Renal cortical epithelial cell (primary cell): Measurements from ENCODE around the gene FOXO1. TPM values are rescaled to one million over a fixed set of nuclear protein-coding genes. Genes with fewer than 3 reads are reported as not detected.

ENCODE experiments used
- DNase-seq: peaks from one replicate; pipeline ENCODE4 v3.0.0-alpha.2; 2011; ENCODE audit warnings: low read depth
- total RNA-seq: library from RNA; depleted of rRNA; stranded (reverse); fragments of >200 nt; gene quantifications from 2 replicates; pipeline ENCODE4 v1.2.3, GENCODE V29; 2014

The FOXO1 gene
- total RNA-seq, 1 donor from 2014 or later: 28.7 TPM

DNA sequence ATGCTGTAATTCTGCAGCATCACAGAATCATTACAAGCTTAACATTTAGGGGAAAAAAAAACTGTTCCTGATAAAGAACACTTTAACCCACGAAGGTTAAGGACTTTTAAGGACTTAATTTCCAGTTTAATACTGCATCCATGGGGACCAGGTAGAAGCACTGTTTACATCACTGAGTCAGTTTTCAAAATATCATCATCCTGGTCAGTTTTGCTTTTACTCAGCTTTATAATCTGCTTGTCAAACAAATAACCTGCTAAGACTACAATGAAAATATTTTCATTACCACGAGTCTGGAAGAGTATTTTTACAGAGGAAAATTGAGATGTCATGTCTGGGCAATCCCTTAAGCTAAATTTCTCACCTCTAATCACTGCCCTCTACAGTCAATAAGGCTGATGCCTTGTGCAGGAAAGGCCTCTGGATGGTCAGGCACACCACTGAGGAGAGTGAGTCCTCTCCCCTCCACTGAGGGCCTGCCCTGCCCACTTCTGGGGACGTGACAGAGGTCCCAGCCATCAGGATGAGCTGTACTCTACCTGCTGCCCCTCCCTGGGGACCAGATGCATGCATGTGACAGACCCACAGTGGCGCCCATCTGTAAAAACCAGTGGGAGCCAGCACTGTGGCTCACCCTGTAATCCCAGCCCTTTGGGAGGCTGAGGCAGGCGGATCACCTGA is 31.0 kb downstream of the FOXO1 start:
- DNase-seq: no peak

DNA sequence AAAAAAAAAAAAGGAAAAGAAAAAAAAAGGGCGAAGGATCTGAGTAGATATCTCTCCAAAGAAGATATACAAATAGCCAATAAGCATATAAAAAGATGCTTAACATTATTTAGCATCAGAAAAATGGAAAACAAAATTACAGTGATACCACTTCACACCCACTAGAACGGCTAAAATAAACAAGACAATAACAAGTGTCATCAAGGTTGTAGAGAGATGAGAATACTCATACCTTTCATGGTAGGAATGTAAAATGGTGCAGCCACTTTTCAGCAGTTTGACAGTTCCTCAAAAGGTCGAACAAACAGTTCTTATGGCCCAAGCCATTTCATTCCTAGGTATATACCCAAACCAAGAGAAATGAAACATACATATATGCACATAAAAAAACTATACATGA is 33.5 kb downstream of the FOXO1 start:
- DNase-seq: no peak

DNA sequence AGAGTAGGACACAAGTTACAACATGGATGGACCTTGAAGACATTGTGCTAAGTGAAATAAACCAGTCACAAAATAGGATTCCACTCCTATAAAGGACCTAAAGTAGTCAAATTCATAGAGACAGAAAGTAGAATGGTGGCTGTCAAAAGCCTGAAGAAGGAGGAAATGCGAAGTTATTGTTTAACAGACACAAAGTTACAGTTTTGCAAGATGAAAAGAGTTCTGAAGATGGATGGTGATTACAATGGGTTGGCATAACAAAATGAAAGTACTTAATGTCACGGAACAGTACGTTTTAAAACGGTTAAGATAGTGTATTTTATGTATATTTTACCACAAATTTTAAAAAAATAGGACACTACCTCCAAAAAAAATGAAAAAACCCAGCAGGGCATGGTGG is 34.8 kb downstream of the FOXO1 start:
- peak; percentile 32 for DNase-seq

DNA sequence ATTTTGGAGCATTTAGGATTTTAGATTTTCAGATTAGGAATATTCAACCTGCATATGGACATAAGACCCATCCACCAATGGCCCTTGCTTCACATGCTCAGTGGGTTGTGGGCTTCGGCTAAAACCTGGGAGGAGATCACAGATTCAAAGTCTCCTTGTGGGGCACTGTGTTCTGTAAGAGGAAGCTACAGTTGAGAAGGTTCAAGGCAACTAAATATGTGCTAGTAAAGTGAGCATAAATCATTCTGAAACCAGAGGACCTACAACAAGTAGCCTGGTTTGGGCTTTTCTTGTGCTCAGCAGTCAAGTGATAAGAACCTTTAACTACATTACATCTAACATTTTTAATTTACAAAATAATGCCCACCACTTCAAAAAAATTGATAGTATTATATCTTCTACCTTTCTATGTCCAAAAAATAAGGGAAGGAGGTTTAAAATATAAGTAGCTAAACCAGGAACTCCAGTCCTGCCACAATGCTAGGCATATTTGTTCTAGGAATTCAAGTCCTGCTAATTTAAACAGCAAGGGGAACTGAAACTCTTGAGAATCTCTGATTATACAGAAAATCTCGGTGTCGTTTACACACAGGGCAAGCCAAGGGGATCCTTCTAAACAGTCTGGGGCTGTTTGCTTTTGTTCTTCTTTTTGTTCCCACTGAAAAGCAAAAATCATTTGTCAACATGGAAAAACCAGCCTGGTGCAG is 36.6 kb downstream of the FOXO1 start:
- no peak for DNase-seq

DNA sequence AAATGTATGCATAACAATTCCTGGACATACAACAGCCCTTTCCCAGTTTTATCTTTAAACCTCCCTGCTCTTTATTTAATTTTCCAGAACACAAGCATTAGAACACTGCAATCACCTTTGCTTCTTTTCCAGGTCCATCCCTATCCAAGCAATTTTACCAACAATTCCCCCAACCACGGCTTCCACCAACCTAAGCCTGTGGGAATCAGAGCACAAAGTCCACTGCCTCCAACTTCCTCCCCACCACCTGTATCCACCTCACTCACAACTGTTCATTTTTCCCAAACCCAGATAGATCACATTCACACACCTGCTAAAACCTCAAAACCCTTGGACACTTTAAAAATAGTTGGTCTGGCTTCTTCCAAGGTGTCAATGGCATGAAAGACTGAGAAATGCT is 39.5 kb downstream of the FOXO1 start:
- DNase-seq: no peak

DNA sequence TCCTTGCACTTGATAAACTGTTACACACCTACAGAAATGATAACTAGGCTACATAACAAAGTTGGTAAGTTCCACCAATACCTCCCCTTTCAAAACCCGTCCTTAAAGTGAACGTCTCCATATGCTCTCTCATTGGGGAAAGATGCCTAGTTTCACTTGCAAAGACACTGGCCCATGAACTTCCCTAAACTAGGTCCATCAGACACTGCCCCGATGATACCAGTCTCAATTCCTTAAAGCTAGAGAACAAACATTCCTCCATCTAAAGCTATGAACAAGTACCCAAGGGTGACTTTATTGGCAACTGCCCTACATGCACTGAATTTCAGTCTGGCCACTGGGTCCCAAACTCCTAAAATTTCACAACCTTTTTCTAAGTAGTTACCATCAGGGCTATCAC is 39.9 kb downstream of the FOXO1 start:
- no peak for DNase-seq

DNA sequence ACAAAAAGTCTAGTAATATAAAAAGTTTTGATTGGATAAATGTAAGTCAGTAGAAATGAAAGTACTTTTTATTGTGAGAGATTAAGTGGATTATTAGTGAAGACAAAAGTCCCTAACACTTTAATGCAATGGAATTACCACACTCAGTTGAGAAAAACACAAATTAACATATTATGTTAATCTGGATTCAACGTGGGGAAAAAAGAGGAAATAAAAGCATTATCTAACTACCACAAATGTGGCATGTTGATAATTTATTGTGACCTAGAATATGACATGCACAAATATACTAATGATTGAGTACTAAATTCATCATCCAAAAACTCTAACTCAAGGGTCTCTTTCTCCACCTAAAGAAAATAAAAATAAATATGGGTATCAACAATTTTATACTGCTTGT is 41.5 kb downstream of the FOXO1 start:
- no peak for DNase-seq

DNA sequence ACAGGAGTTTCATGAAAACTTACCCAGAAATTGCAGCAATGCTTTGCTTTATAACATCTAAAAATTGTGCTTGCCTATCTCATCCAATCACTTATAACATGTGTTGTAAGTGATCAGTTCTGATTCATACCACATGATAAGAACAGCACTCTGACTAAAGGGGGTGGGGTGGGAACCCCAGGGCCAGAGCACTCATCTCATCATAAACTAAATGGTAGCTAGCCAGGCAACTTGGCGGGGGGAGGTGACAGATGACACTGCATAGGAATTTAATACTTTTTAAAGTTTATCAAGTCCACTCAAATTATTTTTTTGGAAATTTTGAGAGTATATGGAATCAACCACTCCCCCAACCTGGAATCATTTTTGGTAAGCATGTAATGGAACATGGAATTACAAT is 42.1 kb downstream of the FOXO1 start:
- DNase-seq: no peak

DNA sequence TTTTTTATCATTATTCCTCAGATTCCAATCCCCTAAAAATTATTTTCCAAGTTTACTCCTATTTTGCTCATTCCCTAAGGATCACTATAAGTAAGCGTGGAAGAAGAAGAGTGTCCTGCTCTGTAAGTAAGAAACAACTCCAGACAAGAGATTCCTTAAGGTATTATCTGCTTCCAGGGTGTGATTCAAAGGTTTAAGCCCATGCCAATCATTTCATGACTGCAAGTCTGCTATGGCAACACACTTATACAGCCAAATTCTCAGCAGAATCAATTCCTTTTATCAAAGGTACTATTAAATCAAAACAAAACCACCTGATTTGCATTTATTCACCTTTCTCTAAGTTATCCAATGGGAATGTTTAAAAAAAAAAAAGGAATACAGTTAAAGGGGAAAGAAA is 43.7 kb downstream of the FOXO1 start:
- no peak for DNase-seq

DNA sequence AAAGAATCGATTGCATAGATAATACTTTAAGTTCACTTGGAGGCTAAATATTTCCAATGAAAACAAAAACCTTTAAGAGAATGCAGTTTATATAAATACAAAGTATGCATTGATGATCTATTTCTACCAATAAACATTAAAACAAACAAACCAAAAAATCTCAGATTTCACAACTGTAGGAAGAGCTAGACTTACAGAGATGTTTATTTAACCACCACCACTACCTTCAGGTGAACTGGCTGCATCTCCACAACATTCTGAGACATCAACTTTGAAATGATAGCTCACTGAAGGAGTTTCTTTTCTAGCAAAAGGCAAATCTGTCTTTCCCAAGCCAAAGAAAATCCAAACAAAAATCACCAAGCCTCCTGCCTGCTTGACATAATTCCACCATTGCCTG is 44.2 kb downstream of the FOXO1 start:
- no peak for DNase-seq

DNA sequence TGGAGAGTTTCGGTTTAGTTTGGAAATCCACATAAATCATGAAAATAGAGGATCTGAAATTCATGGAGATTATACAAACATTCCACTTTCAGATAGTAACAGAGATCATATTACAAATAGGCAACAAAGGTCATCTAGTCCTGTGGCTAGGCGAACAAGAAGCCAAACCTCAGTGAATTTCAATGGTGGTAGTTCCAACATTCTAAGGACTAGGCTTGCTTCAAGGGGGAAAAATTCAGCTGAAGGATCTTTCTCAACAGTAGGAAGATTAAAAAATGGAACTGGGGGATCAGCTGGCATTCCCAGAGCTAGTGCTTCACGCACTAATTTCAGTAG is 47.0 kb downstream of the FOXO1 start:
- DNase-seq: no peak

DNA sequence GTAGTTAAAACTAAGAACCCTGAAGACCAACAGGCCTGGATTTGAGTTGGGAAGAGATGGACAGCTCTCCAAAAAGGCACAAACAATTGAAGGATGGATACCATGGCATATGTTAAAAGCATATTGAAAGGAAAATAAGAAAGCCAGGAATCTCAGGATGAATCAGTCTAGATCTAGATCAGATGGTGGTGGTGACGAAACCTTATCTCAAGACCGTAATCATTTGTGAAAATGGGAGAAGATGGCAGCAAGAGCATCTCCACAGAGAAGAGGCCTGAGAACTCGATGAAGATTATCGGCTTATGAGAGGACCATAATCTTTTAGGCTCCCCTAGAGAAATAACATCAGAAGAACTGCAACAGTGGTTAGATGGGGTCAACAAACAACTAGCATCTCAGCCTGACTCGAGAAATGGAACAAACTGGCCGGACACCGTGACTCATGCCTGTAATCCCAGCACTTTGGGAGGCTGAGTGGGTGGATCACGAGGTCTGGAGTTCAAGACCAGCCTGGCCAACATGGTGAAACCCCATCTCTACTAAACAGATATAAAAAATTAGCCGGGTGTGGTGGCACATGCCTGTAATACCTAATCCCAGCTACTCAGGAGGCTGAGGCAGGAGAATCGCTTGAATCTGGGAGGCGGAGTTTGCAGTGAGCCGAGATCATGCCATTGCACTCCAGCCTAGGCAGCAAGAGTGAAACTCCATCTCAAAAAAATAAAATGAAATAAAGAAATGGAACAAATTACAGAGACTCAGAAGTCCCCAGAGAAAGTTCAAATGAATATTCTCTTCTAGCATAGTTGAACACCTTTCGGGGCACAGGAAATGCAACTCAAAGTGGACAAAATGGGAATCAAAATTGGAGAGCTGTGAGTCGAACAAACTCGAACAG is 47.6 kb downstream of the FOXO1 start:
- DNase-seq: no peak

DNA sequence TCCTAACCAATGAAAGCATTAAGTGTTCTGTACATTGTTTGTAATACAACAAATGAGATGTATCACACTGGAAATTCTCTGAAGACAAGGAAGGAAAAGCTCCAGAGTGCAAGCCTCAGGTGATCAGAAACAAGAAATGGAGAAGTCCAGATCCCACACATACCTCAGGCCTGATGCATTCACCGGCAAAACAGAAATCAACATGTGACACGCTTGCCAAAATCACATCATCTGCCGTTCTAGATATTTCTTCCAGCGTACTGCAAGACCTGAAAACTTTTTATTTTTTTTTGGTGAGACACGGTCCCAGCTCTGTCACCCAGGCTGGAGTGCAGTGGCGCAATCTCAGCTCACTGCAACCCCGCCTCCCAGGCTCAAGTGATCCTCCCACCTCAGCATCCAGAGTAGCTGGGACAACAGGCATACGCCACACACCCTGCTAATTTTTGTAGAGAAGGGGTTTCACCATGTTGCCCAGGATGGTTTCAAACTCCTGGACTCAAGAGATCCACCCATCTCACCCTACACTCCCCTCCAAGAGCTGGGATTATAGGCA is 48.6 kb downstream of the FOXO1 start:
- no peak for DNase-seq

DNA sequence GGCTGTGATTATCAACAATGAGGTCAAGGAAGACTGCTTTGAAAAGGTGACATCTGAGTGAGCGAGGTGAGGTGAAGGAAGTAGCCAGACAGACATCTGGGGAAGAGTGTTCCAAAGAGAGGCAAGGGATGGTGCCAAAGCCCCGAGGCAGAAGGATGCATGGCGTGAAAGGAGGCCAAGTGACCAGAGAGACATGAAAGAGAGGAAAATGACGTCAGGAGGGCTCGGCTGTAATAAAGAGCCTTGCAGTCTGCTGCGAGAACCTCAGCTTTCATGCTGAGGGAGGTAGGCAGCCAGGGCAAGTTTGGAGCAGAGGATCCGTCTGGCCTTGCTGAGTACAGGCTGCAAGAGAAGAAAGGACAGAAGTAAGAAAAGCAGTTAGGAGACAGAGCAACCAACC is 50.8 kb downstream of the FOXO1 start:
- DNase-seq: no peak

DNA sequence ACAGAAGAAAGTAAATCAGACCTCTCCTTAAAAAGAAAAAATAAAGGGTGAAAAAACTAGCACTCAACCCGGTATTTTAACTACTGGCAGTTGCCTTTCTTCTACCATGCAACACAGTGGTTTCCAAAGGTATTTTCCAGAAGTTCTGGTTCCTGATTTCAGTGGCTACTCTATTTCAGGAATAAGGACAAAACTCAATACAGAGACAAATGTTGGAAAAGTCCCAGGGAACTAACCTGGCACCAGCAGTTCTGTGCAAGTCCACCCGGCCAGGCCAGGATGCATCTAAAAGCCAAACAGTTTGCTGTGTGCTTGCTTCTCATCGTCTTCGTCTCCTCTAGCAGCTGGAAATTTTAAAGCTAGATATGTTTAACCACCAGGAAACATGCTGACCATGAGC is 52.5 kb downstream of the FOXO1 start:
- no peak for DNase-seq

DNA sequence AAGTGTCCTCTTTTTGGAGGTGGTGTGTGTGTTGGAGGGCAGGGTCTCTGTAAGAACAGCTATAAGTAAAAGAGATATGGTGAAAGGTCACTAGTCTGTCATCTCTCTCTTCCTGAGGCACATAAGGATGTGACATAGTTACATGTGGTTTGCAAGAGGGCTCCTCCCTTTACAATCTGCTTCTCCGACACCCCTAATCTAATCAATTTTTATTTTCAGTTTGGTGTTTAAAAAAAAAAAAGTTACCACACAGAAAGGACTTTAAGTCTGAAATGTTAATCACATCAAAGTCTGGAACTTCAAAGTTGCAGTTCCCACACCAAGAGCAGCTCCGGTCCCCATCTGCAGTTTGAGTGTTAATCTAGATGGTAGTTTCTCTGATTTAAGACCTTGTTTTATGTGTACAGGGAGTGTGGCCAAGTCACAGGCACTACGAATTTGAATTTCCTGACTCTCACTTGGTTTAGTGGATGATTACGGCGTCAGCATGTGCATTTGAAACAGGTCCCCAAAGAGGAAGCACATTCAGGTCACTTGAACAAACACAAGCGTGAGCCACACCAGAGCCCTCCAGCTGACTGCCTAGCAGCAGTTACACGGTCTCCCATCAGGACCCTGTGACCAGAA is 53.1 kb downstream of the FOXO1 start:
- DNase-seq: peak; percentile 36

DNA sequence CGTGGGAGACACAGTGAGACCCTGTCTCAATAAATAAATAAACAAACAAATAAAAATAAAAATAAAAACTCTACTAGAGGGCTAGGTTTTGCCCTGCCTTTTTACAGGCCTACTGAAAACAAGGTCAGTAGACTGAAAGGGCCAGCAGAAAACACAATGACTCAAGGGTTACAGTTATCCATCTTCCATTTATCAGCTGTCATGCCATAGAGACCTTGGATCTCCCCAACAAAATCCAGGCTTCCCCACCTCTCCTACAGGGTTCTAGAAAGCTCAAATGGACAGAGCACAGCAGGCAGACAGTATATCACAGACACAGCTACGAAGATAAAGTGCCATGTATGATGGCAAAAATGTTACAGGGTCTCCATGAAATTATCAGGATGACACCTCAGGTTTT is 54.4 kb downstream of the FOXO1 start:
- no peak for DNase-seq

DNA sequence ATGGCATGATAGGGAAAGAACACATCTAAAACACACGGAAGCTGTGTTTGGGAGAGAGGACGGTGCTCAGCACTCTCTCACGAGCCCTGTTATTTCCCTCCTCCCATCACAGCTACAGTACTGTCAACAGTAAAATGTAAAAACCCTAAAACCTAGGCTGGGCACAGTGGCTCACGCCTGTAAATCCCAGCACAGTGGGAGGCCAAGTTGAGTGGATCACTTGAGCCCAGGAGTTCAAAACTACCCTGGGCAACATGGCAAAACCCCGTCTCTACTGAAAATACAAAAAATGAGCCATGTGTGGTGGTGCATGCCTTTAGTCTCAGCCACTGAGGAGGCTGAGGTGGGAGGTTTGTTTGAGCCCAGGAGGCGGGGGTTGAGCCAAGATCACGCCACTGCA is 54.8 kb downstream of the FOXO1 start:
- no peak for DNase-seq

DNA sequence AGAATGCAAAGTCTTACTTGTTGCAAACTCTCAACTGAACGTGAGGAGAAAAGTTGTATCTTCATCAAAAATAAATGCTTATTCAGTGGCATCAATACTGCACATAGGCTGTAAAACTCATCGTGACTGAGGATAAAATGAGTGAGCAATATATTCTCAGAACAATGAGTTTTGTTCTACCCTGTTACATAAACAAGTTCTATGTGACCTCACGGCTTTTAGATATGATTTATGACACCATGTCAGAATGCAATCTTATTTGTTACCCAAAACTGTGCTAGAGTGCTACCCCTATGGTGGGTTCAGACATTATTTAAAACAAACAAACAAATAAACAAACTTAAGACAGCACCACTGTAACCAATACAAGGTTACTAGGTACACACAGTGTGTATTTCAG is 55.4 kb downstream of the FOXO1 start:
- no peak for DNase-seq

DNA sequence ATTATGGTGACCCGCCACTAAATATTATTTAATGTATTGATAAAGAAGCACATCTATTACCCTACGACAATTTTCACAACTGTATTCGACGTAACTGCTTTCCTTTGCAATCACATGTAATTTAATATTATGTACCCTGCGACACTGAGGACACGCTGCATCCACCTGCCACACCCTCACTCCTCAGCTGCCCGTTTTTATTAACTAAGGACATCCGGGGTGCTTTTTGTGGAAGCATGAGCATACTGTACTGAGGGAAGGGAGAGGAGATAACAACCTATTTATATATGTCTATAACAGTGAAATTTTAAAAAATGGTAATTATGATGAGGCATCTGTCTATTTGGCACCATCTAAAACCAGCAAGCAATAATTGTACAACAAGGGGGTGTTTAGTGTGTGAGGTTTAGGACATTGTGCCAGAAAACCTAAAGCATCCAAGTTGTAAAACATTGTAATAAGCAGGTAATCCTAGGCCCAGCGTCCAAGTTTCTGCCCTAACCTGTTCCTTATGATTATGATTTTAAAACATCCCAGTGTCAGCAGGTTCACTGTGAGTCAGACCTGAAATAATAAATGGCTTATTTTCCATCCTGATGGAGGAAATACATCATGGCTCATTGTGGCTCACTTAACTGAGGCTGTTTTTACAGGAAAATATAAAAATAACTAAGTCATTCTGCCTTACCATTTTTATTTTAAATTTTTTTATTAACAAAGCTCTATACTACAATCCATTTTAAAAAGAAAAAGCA is 56.3 kb downstream of the FOXO1 start:
- DNase-seq: no peak

DNA sequence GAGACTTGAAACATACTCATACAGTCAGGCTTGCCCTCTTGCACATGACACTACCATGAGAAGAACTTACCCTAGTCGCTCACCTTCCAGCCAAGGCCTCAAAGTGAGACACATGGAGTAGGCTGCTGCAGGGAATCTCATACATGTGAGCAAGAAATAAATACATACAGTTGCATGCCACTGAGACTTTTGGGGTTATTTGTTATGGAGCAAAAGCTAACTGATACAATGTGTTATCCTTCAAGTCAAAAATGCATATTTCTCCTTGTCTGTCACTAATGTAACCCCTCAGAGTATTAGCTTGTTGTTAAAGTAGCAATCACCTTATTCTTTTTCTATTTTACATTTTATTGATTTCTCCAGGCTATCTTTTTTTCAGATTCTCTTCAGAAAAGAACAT is 58.1 kb downstream of the FOXO1 start:
- DNase-seq: no peak
